LNCAP (cell line): Measurements from ENCODE around the gene ZNF493.

Experiments used
- CTCF ChIP-seq: fragments of 450-650 bp; IDR thresholded peaks from 2 replicates; pipeline ENCODE4 v1.5.1; 2017; ENCODE audit warnings: mild to moderate bottlenecking

The ZNF493 gene

GRCh38 chr19:21396893-21397572, at the start of gene ZNF493:
Gene ZNF493 (plus strand): TSS chr19:21397133. CDS start chr19:21397238, 105 bp downstream.
- no peak for TF ChIP-seq CTCF

GRCh38 chr19:21352830-21353229, 44.1 kb upstream of the ZNF493 start:
- TF ChIP-seq CTCF = no peak

- TF ChIP-seq CTCF = no peak
Observed at GRCh38 chr19:21358768-21359451, 38.0 kb upstream of the ZNF493 start, which contains the start of gene ZNF738. Gene ZNF738 (plus strand): TSS chr19:21359000. CDS start chr19:21359141, 141 bp downstream.

DNA sequence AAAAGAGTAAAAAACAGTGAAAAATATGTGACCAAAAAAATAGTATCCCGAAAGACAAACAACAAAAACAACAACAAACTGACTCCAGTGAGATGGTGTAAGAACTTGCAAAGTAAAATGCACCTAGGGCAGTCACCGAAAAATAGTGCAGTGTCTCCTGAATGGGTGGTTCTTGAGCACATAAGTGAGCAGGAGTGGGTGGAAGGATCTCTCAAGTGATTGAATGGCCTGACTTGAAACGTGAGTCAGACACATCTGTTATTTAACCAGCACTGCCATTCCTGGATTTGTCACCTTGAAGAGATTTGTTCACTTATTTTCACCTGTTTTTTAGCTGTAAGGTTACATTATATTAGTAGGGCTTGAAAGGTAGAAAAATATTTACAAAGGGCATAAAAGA, 34.6 kb upstream of the ZNF493 start:
- no peak for TF ChIP-seq CTCF

DNA sequence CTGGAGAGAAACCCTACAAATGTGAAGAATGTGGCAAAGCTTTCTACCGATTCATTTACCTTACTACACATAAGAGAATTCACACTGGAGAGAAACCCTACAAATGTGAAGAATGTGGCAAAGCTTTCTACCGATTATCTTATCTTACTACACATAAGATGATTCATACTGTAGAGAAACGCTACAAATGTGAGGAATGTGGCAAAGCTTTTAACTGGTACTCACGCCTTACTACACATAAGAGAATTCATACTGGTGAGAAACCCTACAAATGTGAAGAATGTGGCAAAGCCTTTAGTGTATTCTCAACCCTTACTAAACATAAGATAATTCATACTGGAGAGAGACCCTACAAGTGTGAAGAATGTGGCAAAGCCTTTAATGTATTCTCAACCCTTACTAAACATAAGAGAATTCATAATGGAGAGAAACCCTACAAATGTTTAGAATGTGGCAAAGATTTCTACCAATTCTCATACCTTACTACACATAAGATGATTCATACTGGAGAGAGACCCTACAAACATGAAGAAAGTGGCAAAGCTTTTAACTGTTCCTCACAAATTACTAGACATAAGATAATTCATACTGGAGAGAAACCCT, 12.9 kb upstream of the ZNF493 start:
- no peak for TF ChIP-seq CTCF

- no peak for TF ChIP-seq CTCF
Observed at GRCh38 chr19:21396121-21396520, 812 bp upstream of the ZNF493 start.

GRCh38 chr19:21398851-21399250, 1.9 kb downstream of the ZNF493 start:
- no peak for TF ChIP-seq CTCF
